Right atrium auricular region (tissue), 2 donors: ENCODE results near the gene ABI3BP. TPM values are rescaled to one million over a fixed set of nuclear protein-coding genes. Genes with fewer than 3 reads are reported as not detected.
A peak's percentile ranks its signal among the peaks of the same experiment; 100 is the strongest.

Source experiments
- DNase-seq: peaks from one replicate; pipeline ENCODE4 v3.0.0-alpha.2; 2019; ENCODE audit warnings: low spot score
- H3K27ac ChIP-seq, 2 donors: fragments of 200-600 bp; sonication (generic); 1 replicate in 1 of 2; 2 replicates in 1 of 2; pipeline ENCODE4 v1.5.1; 2016 to 2019
- H3K27me3 ChIP-seq, 2 donors: fragments of 200-600 bp; sonication (generic); one replicate each; pipeline versions ENCODE4 v1.5.1 to v1.6.0; 2017 to 2019
- H3K36me3 ChIP-seq: fragments of 200-600 bp; sonication (generic); one replicate; pipeline ENCODE4 v1.5.1; 2016
- H3K4me1 ChIP-seq, 2 donors: fragments of 200-600 bp; sonication (generic); one replicate each; pipeline versions ENCODE4 v1.5.1 to v1.6.0; 2017 to 2019
- H3K4me3 ChIP-seq, 2 donors: fragments of 200-600 bp; sonication (generic); 1 replicate in 1 of 2; 2 replicates in 1 of 2; pipeline ENCODE4 v1.5.1; 2017 to 2019; ENCODE audit warnings: mild to moderate bottlenecking in 1 of 2, moderate library complexity in 1 of 2
- H3K9me3 ChIP-seq, 2 donors: fragments of 200-600 bp; sonication (generic); one replicate each; pipeline ENCODE4 v1.5.1; 2019
- CTCF ChIP-seq, 2 donors: fragments of 200-600 bp; sonication (generic); IDR thresholded peaks; one replicate each; pipeline ENCODE4 v1.5.1; 2019; ENCODE audit warnings: antibody characterized with exemption in 2 of 2
- total RNA-seq, 2 donors: library from RNA; depleted of rRNA; stranded (reverse); fragments of >200 nt; gene quantifications; one replicate each; pipeline ENCODE4 v1.1.0, GENCODE V29; 2016

The ABI3BP gene
- total RNA-seq, 2 donors from 2014 or later, result 46.7 to 56.3 TPM

GRCh38 chr3:100743535-100743934 is 249.7 kb downstream of the ABI3BP start:
- H3K36me3 ChIP-seq, result peaks cover 43% of the 10 kb centered on the region
- H3K4me3 ChIP-seq, result no peak overlapping the region
- no peak overlapping the region for H3K27ac ChIP-seq
- H3K27me3 ChIP-seq, result no peaks in the 10 kb centered on the region
- H3K4me1 ChIP-seq, result peaks cover 0 to 6% of the 10 kb centered on the region in 2 donors
- no peak for DNase-seq
- H3K9me3 ChIP-seq, result no peaks in the 10 kb centered on the region
- no peak for TF ChIP-seq CTCF (IDR thresholded peaks at IDR 0.05)

GRCh38 chr3:100740207-100740606 is 253.0 kb downstream of the ABI3BP start:
- no peaks in the 10 kb centered on the region for H3K27me3 ChIP-seq
- H3K36me3 ChIP-seq, result peaks cover 53% of the 10 kb centered on the region
- H3K4me1 ChIP-seq, result no peaks in the 10 kb centered on the region
- H3K9me3 ChIP-seq, result no peaks in the 10 kb centered on the region
- H3K4me3 ChIP-seq, result no peak overlapping the region
- DNase-seq, result no peak
- H3K27ac ChIP-seq, result no peak overlapping the region
- no peak for TF ChIP-seq CTCF (IDR thresholded peaks at IDR 0.05)

GRCh38 chr3:100737334-100737733 is 255.9 kb downstream of the ABI3BP start:
- Histone ChIP-seq H3K9me3 (no peaks in the 10 kb centered on the region), H3K27me3 (no peaks in the 10 kb centered on the region), H3K36me3 (peaks cover 50% of the 10 kb centered on the region), H3K4me3 (no peak overlapping the region), H3K4me1 (peaks cover 0 to 10% of the 10 kb centered on the region in 2 donors), H3K27ac (no peak overlapping the region)
- DNase-seq, result no peak
- peak in 1 of 2 donors; percentile 51 for TF ChIP-seq CTCF (IDR thresholded peaks at IDR 0.05)

- Histone ChIP-seq H3K4me1 (peaks cover 0 to 10% of the 10 kb centered on the region in 2 donors), H3K27me3 (no peaks in the 10 kb centered on the region), H3K4me3 (no peak overlapping the region), H3K27ac (no peak overlapping the region), H3K36me3 (peaks cover 31% of the 10 kb centered on the region), H3K9me3 (no peaks in the 10 kb centered on the region)
- DNase-seq, result no peak
- TF ChIP-seq CTCF (IDR thresholded peaks at IDR 0.05), result no peak
These were observed 260.8 kb downstream of the ABI3BP start for GRCh38 chr3:100732435-100732834.

GRCh38 chr3:100730524-100730923 is 262.7 kb downstream of the ABI3BP start:
- H3K36me3 ChIP-seq, result peaks cover 11% of the 10 kb centered on the region
- no peak for DNase-seq
- TF ChIP-seq CTCF (IDR thresholded peaks at IDR 0.05), result no peak
- peaks cover 0 to 26% of the 10 kb centered on the region in 2 donors for H3K4me1 ChIP-seq
- H3K27ac ChIP-seq, result no peak overlapping the region
- H3K27me3 ChIP-seq, result no peaks in the 10 kb centered on the region
- no peak overlapping the region for H3K4me3 ChIP-seq
- H3K9me3 ChIP-seq, result no peaks in the 10 kb centered on the region

GRCh38 chr3:100726706-100727105 is 266.5 kb downstream of the ABI3BP start:
- H3K4me1 ChIP-seq, result peaks cover 0 to 16% of the 10 kb centered on the region in 2 donors
- H3K27me3 ChIP-seq, result no peaks in the 10 kb centered on the region
- H3K4me3 ChIP-seq, result no peak overlapping the region
- TF ChIP-seq CTCF (IDR thresholded peaks at IDR 0.05), result no peak
- DNase-seq, result no peak
- peaks cover 21% of the 10 kb centered on the region for H3K36me3 ChIP-seq
- H3K9me3 ChIP-seq, result no peaks in the 10 kb centered on the region
- no peak overlapping the region for H3K27ac ChIP-seq
